Measurements from ENCODE around the gene CDKN2AIP.
"Not testable (repeated sequence)": the region's sequence is repeated elsewhere in the genome, so short reads cannot be mapped to it uniquely, and the experiment has no call there.

The CDKN2AIP gene

DNA sequence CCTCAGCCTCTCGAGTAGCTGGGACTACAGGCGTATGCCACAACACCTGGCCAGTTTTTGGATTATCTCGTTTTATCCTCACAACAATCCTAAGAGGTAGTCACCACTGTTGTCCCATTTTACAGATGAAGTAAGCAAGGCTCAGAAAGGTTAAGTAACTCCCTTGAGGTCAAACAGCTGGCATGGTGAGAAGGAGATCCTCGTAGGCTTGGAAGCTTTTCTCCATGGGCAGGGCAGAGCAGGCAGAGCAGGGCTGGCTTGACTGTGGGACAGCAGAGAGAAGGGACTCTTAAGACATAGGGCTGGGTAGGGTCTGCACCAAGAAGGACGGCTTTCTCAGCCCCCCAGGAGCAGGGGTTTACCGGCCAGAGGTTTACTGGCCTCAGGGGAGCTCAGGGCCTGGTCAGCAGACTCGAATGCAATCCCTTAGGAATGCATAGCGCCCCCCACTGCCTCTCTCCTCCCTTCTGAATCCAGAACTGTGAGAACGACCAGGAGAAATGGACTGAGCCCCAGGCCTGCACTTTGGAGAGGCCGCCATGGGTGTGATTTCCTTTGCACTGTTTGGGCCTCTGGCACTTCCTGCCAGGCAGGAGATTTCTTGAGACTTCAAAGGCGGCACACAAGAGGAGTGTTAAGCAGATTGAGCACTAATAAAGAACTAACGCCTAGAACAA is 14.0 kb upstream of the CDKN2AIP start:
- TF ChIP-seq, protein P1, sequence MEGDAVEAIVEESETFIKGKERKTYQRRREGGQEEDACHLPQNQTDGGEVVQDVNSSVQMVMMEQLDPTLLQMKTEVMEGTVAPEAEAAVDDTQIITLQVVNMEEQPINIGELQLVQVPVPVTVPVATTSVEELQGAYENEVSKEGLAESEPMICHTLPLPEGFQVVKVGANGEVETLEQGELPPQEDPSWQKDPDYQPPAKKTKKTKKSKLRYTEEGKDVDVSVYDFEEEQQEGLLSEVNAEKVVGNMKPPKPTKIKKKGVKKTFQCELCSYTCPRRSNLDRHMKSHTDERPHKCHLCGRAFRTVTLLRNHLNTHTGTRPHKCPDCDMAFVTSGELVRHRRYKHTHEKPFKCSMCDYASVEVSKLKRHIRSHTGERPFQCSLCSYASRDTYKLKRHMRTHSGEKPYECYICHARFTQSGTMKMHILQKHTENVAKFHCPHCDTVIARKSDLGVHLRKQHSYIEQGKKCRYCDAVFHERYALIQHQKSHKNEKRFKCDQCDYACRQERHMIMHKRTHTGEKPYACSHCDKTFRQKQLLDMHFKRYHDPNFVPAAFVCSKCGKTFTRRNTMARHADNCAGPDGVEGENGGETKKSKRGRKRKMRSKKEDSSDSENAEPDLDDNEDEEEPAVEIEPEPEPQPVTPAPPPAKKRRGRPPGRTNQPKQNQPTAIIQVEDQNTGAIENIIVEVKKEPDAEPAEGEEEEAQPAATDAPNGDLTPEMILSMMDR (conservative IDR thresholded peaks at IDR 0.05; ENCODE audit: low read length) = no peak
- no peak overlapping the region for H3K4me3 ChIP-seq (ENCODE audit: low read length)
- no peak for DNase-seq (ENCODE audit: low read depth)

DNA sequence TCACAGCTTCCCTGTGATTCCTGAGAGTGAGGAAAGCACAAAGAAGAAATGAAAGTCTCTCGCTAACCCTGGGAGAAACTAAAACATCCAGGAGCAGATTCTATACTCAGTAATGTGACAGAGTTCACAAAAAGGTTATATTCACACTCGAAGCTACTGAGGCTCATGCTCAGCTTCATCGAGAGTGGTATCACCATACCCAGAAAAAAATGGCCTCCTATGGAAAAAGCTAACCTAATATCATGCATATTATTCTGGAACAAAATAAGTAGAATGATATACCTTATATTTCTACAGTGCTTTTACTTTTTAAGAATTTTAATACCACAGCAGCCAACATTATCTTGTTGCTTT is 13.5 kb upstream of the CDKN2AIP start:
- TF ChIP-seq, protein P1 (conservative IDR thresholded peaks at IDR 0.05; ENCODE audit: low read length) = no peak
- no peak overlapping the region for H3K4me3 ChIP-seq (ENCODE audit: low read length)
- DNase-seq (ENCODE audit: low read depth) = no peak

DNA sequence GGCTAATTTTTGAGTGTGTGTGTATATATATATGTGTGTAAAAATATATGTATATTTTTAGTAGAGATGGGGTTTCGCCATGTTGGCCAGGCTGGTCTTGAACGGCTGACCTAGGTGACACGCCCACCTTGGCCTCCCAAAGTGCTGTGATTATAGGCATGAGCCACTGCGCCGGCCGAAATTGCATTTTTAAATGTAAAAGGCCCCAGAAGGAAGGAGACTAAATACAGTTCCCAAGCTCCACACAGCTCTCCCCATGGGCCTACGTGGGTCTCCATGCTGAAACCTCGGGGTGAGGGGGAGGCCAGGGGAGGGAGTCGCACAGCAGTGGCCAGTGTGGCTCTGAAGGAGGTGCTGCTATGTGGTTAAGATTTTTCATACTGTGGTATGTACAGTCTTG is 12.8 kb upstream of the CDKN2AIP start:
- no peak overlapping the region for H3K4me3 ChIP-seq (ENCODE audit: low read length)
- TF ChIP-seq, protein P1 (conservative IDR thresholded peaks at IDR 0.05; ENCODE audit: low read length) = no peak
- no peak for DNase-seq (ENCODE audit: low read depth)

DNA sequence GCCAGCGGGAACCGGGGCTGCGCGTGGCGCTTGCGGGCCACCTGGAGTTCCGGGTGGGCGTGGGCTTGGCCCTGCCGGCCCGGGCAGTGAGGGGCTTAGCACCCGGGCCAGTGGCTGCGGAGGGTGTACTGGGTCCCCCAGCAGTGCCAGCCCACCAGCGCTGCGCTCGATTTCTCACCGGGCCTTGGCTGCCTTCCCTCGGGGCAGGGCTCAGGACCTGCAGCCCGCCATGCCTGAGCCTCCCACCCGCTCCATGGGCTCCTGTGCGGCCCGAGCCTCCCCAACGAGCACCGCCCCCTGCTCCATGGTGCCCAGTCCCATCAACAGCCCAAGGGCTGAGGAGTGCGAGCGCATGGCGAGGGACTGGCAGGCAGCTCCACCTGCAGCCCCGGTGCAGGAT is 11.3 kb upstream of the CDKN2AIP start:
- not testable (repeated sequence) for H3K4me3 ChIP-seq (ENCODE audit: low read length); DNase-seq (ENCODE audit: low read depth)

DNA sequence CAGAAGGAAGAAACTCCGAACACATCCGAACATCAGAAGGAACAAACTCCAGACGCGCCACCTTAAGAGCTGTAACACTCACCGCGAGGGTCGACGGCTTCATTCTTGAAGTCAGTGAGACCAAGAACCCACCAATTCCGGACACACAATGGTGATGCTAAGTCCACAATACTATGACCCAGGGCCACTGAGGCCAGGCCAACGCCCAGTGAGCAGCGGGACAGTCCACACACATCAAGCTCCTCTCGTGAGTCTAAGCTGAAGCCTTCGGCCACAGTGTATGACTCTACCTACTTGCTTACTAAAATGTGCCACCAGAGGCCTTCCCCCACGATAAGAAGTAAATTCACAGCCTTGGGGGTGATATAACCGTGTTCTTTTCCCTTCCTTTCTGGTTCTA is 10.2 kb upstream of the CDKN2AIP start:
- no peak for DNase-seq (ENCODE audit: low read depth)
- H3K4me3 ChIP-seq (ENCODE audit: low read length) = no peak overlapping the region
- TF ChIP-seq, protein P1 (conservative IDR thresholded peaks at IDR 0.05; ENCODE audit: low read length) = no peak

DNA sequence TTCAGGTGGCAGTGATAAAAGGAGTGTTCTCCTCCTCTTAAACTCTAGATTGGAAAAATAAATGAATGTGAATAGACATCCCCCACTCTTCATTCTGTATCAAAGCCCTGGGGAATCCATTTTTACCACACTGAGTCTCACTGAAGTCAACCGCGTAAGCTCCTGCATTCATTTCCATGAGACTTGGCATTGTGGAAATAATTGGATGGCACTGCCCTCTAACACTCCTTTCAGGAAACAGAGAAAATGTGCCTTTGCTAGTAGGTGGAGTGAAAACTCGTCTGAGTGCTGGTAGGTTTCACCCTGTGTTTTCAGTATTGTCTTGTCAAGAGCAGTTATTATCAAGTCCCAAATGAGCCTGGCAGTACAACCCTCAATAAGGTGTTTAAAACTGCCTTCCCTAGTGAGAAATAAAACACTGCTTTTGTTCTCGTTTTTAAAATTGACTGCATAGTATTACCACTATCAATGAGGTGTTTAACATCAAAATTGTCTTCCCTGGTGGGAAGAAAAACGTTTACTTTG is 9.7 kb upstream of the CDKN2AIP start:
- TF ChIP-seq, protein P1 (conservative IDR thresholded peaks at IDR 0.05; ENCODE audit: low read length) = no peak
- no peak for DNase-seq (ENCODE audit: low read depth)
- H3K4me3 ChIP-seq (ENCODE audit: low read length) = no peak overlapping the region

DNA sequence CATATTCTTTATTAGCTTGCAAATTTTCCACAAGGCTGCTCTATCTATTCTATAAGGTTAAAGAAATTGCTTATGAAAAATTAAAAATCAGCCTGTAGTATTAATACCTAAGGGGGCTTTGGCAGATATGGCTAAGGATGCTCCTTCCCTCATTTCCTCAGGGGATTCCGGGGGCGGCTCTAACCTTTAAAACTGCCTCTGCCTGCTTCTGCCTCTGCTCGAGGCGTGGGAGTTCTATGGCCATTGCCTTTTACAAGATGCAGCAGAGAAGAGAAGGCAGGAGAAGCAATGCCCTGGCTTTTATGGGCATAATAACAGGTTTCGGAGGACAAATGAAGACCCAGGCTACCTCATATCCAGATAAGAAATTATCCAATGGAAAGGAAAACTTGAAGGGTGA is 8.6 kb upstream of the CDKN2AIP start:
- no peak for DNase-seq (ENCODE audit: low read depth)
- H3K4me3 ChIP-seq (ENCODE audit: low read length) = no peak overlapping the region
- TF ChIP-seq, protein P1 (conservative IDR thresholded peaks at IDR 0.05; ENCODE audit: low read length) = no peak

Data from AG10803 (cell line).